ENCODE results near the gene GPR156.

DNA sequence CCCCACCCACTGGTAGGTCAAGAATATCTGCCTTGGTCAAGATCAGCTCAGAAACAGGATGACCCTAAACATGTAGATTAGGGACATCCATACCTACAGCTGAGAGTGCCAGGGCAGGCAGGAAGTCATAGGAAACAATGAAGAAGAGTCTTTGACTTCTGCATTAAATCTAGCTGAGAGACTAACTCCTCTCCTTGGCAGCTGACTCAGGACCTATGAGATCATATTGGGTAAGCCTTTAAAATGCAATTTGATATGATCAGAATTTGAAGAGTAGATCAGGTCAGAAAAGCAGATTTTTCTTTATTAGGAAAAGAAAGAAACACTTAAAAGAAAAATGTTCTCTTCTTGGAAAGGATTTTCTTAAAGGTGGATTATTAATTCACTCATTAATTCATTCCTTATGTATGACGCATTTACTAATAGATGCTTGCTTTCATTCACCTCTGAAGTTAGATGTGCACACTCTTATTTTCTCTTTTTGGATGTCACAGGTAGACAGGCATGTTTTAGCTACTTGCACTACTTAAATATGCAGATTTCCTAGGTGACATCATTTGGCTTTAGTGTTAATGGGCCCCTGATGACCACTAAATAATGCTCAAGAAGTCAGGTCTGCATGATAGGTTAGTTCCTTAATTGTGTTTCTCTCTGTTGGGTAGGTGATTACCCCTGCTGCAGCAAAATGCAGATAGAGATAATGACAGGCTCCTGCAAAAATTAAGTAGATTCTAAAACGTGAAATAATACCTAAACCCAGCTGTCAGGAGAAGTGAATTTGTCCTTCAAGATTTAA lies 155.1 kb downstream of the GPR156 start:
- TF ChIP-seq, protein P1, sequence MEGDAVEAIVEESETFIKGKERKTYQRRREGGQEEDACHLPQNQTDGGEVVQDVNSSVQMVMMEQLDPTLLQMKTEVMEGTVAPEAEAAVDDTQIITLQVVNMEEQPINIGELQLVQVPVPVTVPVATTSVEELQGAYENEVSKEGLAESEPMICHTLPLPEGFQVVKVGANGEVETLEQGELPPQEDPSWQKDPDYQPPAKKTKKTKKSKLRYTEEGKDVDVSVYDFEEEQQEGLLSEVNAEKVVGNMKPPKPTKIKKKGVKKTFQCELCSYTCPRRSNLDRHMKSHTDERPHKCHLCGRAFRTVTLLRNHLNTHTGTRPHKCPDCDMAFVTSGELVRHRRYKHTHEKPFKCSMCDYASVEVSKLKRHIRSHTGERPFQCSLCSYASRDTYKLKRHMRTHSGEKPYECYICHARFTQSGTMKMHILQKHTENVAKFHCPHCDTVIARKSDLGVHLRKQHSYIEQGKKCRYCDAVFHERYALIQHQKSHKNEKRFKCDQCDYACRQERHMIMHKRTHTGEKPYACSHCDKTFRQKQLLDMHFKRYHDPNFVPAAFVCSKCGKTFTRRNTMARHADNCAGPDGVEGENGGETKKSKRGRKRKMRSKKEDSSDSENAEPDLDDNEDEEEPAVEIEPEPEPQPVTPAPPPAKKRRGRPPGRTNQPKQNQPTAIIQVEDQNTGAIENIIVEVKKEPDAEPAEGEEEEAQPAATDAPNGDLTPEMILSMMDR (IDR thresholded peaks at IDR 0.05; ENCODE audit: poor library complexity, severe bottlenecking) = no peak
- TF ChIP-seq EP300 (conservative IDR thresholded peaks at IDR 0.05; ENCODE audit: poor library complexity, severe bottlenecking) = no peak
- no peak for TF ChIP-seq EZH2 (IDR thresholded peaks at IDR 0.05; ENCODE audit: borderline replicate concordance, insufficient read depth, low read length, poor library complexity, severe bottlenecking)
- TF ChIP-seq SMC3 (conservative IDR thresholded peaks at IDR 0.05; ENCODE audit: poor library complexity) = no peak
